IMR-90 (cell line): Measurements from ENCODE around the gene LRFN5. TPM values are rescaled to one million over a fixed set of nuclear protein-coding genes. Genes with fewer than 3 reads are reported as not detected.

Experiments used
- ATAC-seq: fragments of 200-7000 bp; cut with Tn5 transposase; 2 replicates; pipeline ENCODE4 v1.9.1; 2020; ENCODE audit warnings: low read depth, mild to moderate bottlenecking, moderate library complexity
- BruUV-seq: library from RNA; stranded (reverse); fragments of 400-500 nt; replicated peaks from 2 replicates; lab custom pipeline; 2021; lab: Mats Ljungman, UMichigan
- CTCF ChIA-PET: fragments of 300-600 bp; formaldehyde crosslinking; extraction: SDS; loops from one replicate; lab custom pipeline; 2021; ENCODE audit warnings: antibody characterized with exemption; lab: Yijun Ruan, JAX
- POLR2A ChIA-PET: fragments of 300-600 bp; sonication (Branson Sonifier 250); formaldehyde crosslinking; loops from one replicate; lab custom pipeline; 2022; ENCODE audit warnings: antibody characterized with exemption; ENCODE audit not compliant: unreplicated experiment; lab: Charles Lee
- DNase-seq: peaks from one replicate; pipeline ENCODE4 v3.0.0; 2013
- H2AFZ ChIP-seq: replicated peaks from 2 replicates; pipeline ENCODE3; 2013; ENCODE audit warnings: low read length, mild to moderate bottlenecking; ENCODE audit not compliant: poor library complexity
- H2AK5ac ChIP-seq: 2 replicates; pipeline ENCODE4 v1.6.1; 2013; ENCODE audit warnings: low read depth, low read length, inconsistent platforms
- H2AK9ac ChIP-seq: replicated peaks from 2 replicates; pipeline ENCODE3; 2013; ENCODE audit warnings: mild to moderate bottlenecking, low read depth, low read length, moderate library complexity; ENCODE audit not compliant: poor library complexity
- H2BK120ac ChIP-seq: 2 replicates; pipeline ENCODE4 v1.6.1; 2013; ENCODE audit warnings: low read depth, low read length, inconsistent platforms
- H2BK15ac ChIP-seq: 3 replicates; pipeline ENCODE4 v1.6.1; 2013; ENCODE audit warnings: low read depth, low read length, inconsistent platforms
- H2BK20ac ChIP-seq: 2 replicates; pipeline ENCODE4 v1.6.1; 2013; ENCODE audit warnings: low read depth, mild to moderate bottlenecking, inconsistent platforms, low read length, moderate library complexity
- H2BK5ac ChIP-seq: 2 replicates; pipeline ENCODE4 v1.6.1; 2013; ENCODE audit warnings: mild to moderate bottlenecking, low read depth, low read length, inconsistent platforms; ENCODE audit not compliant: poor library complexity, severe bottlenecking
- H3K14ac ChIP-seq: replicated peaks from 2 replicates; pipeline ENCODE4 v1.6.1; 2013; ENCODE audit warnings: low read depth, low read length, inconsistent platforms
- H3K18ac ChIP-seq: 2 replicates; pipeline ENCODE4 v1.6.1; 2013; ENCODE audit warnings: low read depth, low read length, control low read depth
- H3K23ac ChIP-seq: 2 replicates; pipeline ENCODE4 v1.6.1; 2013; ENCODE audit warnings: low read depth, low read length, inconsistent platforms
- H3K27ac ChIP-seq: 2 replicates; pipeline ENCODE4 v1.5.1; 2013; ENCODE audit warnings: mild to moderate bottlenecking, control low read depth, low read length; ENCODE audit not compliant: insufficient read depth
- H3K27me3 ChIP-seq: 2 replicates; pipeline ENCODE4 v1.6.1; 2013; ENCODE audit warnings: low read length; ENCODE audit not compliant: control insufficient read depth, insufficient read depth
- H3K36me3 ChIP-seq: 2 replicates; pipeline ENCODE4 v1.6.1; 2013; ENCODE audit warnings: low read length, mixed read lengths; ENCODE audit not compliant: control insufficient read depth, insufficient read depth
- H3K4ac ChIP-seq: 2 replicates; pipeline ENCODE4 v1.6.1; 2013; ENCODE audit warnings: low read depth, low read length, inconsistent platforms
- H3K4me1 ChIP-seq: 2 replicates; pipeline ENCODE4 v1.6.1; 2013; ENCODE audit warnings: low read length, mixed read lengths; ENCODE audit not compliant: control insufficient read depth, insufficient read depth
- H3K4me2 ChIP-seq: 2 replicates; pipeline ENCODE4 v1.6.1; 2013; ENCODE audit warnings: low read depth, mild to moderate bottlenecking, control low read depth, low read length, moderate library complexity
- H3K4me3 ChIP-seq: 2 replicates; pipeline ENCODE4 v1.5.1; 2013; ENCODE audit warnings: low read depth, mild to moderate bottlenecking, control low read depth, low read length, moderate library complexity; ENCODE audit not compliant: insufficient read depth
- H3K56ac ChIP-seq: 2 replicates; pipeline ENCODE4 v1.6.1; 2013; ENCODE audit warnings: low read length, inconsistent platforms; ENCODE audit not compliant: insufficient read depth; ENCODE audit errors: extremely low read depth
- H3K79me1 ChIP-seq, 2 experiments: 2 replicates each; pipeline ENCODE4 v1.6.1; 2013; ENCODE audit warnings: low read length in 2 of 2, inconsistent platforms in 1 of 2, low read depth in 1 of 2
- H3K9ac ChIP-seq: 2 replicates; pipeline ENCODE4 v1.6.1; 2013; ENCODE audit warnings: low read depth, low read length, control low read depth
- H3K9me1 ChIP-seq: 2 replicates; pipeline ENCODE4 v1.6.1; 2013; ENCODE audit warnings: low read length, inconsistent platforms; ENCODE audit not compliant: insufficient read depth
- H3K9me3 ChIP-seq: 2 replicates; pipeline ENCODE4 v1.6.1; 2013; ENCODE audit warnings: low read length; ENCODE audit not compliant: control insufficient read depth, insufficient read depth
- H4K20me1 ChIP-seq: 2 replicates; pipeline ENCODE4 v1.6.1; 2013; ENCODE audit warnings: low read length, inconsistent platforms; ENCODE audit not compliant: insufficient read depth
- H4K5ac ChIP-seq: 2 replicates; pipeline ENCODE4 v1.6.1; 2013; ENCODE audit warnings: mild to moderate bottlenecking, low read depth, low read length, control low read depth
- H4K8ac ChIP-seq, 2 experiments: 2 replicates each; pipeline ENCODE4 v1.6.1; 2013; ENCODE audit warnings: low read depth in 2 of 2, low read length in 2 of 2, control low read depth in 1 of 2, inconsistent platforms in 1 of 2
- H4K91ac ChIP-seq: 2 replicates; pipeline ENCODE4 v1.6.1; 2013; ENCODE audit warnings: low read depth, low read length, inconsistent platforms; ENCODE audit not compliant: insufficient read depth
- BHLHE40 ChIP-seq: fragments of 150-350 bp; IDR thresholded peaks from 2 replicates; pipeline ENCODE4 v1.6.1; 2016; ENCODE audit warnings: mild to moderate bottlenecking, low read depth, low read length
- CEBPB ChIP-seq: IDR thresholded peaks from 2 replicates; pipeline ENCODE4 v1.6.1; 2012; ENCODE audit warnings: low read depth, low read length, improper control_type of control experiment
- CHD1 ChIP-seq: IDR thresholded peaks from 2 replicates; pipeline ENCODE4 v1.6.1; 2012; ENCODE audit warnings: low read depth, low read length, improper control_type of control experiment
- CTCF ChIP-seq: conservative IDR thresholded peaks from 2 replicates; pipeline ENCODE4 v1.5.1; 2012; ENCODE audit warnings: mild to moderate bottlenecking, low read depth, low read length, improper control_type of control experiment
- ELK1 ChIP-seq: fragments of 150-350 bp; IDR thresholded peaks from 2 replicates; pipeline ENCODE4 v1.6.1; 2016; ENCODE audit warnings: low read depth, mild to moderate bottlenecking, low read length, moderate library complexity, borderline replicate concordance
- FOS ChIP-seq: fragments of 150-350 bp; IDR thresholded peaks from 2 replicates; pipeline ENCODE4 v1.6.1; 2016; ENCODE audit warnings: low read depth, low read length
- MAFK ChIP-seq: IDR thresholded peaks from 2 replicates; pipeline ENCODE4 v1.6.1; 2012; ENCODE audit warnings: low read depth, low read length, improper control_type of control experiment
- MAZ ChIP-seq: IDR thresholded peaks from 2 replicates; pipeline ENCODE4 v1.6.1; 2012; ENCODE audit warnings: low read depth, mild to moderate bottlenecking, low read length, improper control_type of control experiment, moderate library complexity, borderline replicate concordance
- MXI1 ChIP-seq: IDR thresholded peaks from 2 replicates; pipeline ENCODE4 v1.6.1; 2012; ENCODE audit warnings: low read depth, mild to moderate bottlenecking, low read length, moderate library complexity, borderline replicate concordance
- NFE2L2 ChIP-seq: fragments of 150-350 bp; IDR thresholded peaks from 2 replicates; pipeline ENCODE4 v1.6.1; 2016; ENCODE audit warnings: low read depth, mild to moderate bottlenecking, low read length
- POLR2A ChIP-seq: IDR thresholded peaks from 2 replicates; pipeline ENCODE4 v1.6.1; 2012; ENCODE audit warnings: mild to moderate bottlenecking, low read depth, low read length
- RAD21 ChIP-seq: IDR thresholded peaks from 2 replicates; pipeline ENCODE4 v1.6.1; 2012; ENCODE audit warnings: low read length, improper control_type of control experiment
- RCOR1 ChIP-seq: IDR thresholded peaks from 2 replicates; pipeline ENCODE4 v1.6.1; 2012; ENCODE audit warnings: mild to moderate bottlenecking, low read length, improper control_type of control experiment; ENCODE audit not compliant: insufficient replicate concordance
- RFX5 ChIP-seq: IDR thresholded peaks from 2 replicates; pipeline ENCODE4 v1.8.0; 2012; ENCODE audit warnings: low read depth, mild to moderate bottlenecking, low read length, moderate library complexity
- SMC3 ChIP-seq: fragments of 150-350 bp; IDR thresholded peaks from 2 replicates; pipeline ENCODE4 v1.6.1; 2016; ENCODE audit warnings: low read depth, mild to moderate bottlenecking, antibody characterized with exemption, low read length, moderate library complexity
- USF2 ChIP-seq: fragments of 150-350 bp; IDR thresholded peaks from 2 replicates; pipeline ENCODE4 v1.6.1; 2017; ENCODE audit warnings: mild to moderate bottlenecking, antibody characterized with exemption, low read length, low read depth
- WGBS, 2 experiments: methylation state at CpG; one replicate each; pipeline versions ENCODE4 v1.1.5 to v1.1.7; 2013; ENCODE audit warnings: missing lambda C conversion rate in 2 of 2; ENCODE audit not compliant: insufficient read length in 1 of 2; ENCODE audit errors: extremely low coverage in 2 of 2; 5-methylcytosine and 5-hydroxymethylcytosine counted together
- dilution Hi-C: fragments of 300-500 bp; cut with HindIII; formaldehyde crosslinking; loops from one replicate; pipeline ENCODE4 v1.14.3; 2018; ENCODE audit warnings: low sequenced_read_pairs; ENCODE audit not compliant: unreplicated experiment
- in situ Hi-C: fragments of 300-500 bp; cut with MboI; formaldehyde crosslinking; loops from 3 replicates; pipeline ENCODE4 v1.14.3; 2019; ENCODE audit warnings: low sequenced_read_pairs, inconsistent platforms, mixed read lengths
- intact Hi-C: fragments of 100-400 bp; cut with micrococcal nuclease; formaldehyde crosslinking; loops from 2 replicates; pipeline ENCODE4 v1.10.0; 2022
- polyA plus RNA-seq, 3 experiments: library from polyadenylated mRNA; depleted of rRNA; stranded (reverse); fragments of >200 nt; gene quantifications; 2 replicates each; pipeline ENCODE4 v1.2.3, GENCODE V29; 2012; ENCODE audit warnings: low replicate concordance in 1 of 3
- total RNA-seq: library from RNA; depleted of rRNA; stranded (reverse); fragments of >200 nt; gene quantifications from 2 replicates; pipeline ENCODE4 v1.2.3, GENCODE V29; 2012

Gene LRFN5
- total and polyA plus RNA-seq, 2 of the 4 experiments (the other 2 are of a cell fraction) = 1.8 to 3.6 TPM

- CTCF ChIA-PET = no interaction called here
Observed at GRCh38 chr14:41891624-41892023, 284.9 kb downstream of the LRFN5 start.

More at GRCh38 chr14:41891624-41892023, 284.9 kb downstream of the LRFN5 start:
- no peak for ATAC-seq
- no TSS peak for BruUV-seq
- intact Hi-C loops (no loop called here), dilution Hi-C loops (no loop called here), in situ Hi-C loops (no loop called here)
- Histone ChIP-seq H4K20me1 (no peaks in the 10 kb centered on the region), H2BK5ac (no peak overlapping the region), H2BK15ac (no peak overlapping the region), H2AK9ac (no peak overlapping the region), H2BK20ac (no peak overlapping the region), H4K5ac (no peak overlapping the region), H3K4me3 (no peak overlapping the region), H3K56ac (no peak overlapping the region), H3K36me3 (no peaks in the 10 kb centered on the region), H2BK120ac (no peak overlapping the region), H4K91ac (no peak overlapping the region), H3K9ac (no peak overlapping the region), H3K4ac (no peak overlapping the region), H3K14ac (no peak overlapping the region), H3K27me3 (no peaks in the 10 kb centered on the region), H3K23ac (no peak overlapping the region), H3K4me2 (no peak overlapping the region), H3K4me1 (no peaks in the 10 kb centered on the region), H3K27ac (no peak overlapping the region), H3K9me3 (peaks cover 2% of the 10 kb centered on the region; the same call in 1 of the 2 replicates), H3K18ac (no peak overlapping the region), H2AK5ac (no peak overlapping the region), H4K8ac (no peak overlapping the region), H3K79me1 (no peaks in the 10 kb centered on the region), H2AFZ (no peak overlapping the region), H3K9me1 (no peaks in the 10 kb centered on the region)
- POLR2A ChIA-PET = no interaction called here
- TF ChIP-seq MAFK = no peak
- no peak for TF ChIP-seq CEBPB
- TF ChIP-seq USF2 = no peak
- no peak for TF ChIP-seq ELK1
- TF ChIP-seq CTCF = no peak
- no peak for TF ChIP-seq RAD21
- no peak for TF ChIP-seq FOS
- no peak for TF ChIP-seq POLR2A
- no peak for TF ChIP-seq RCOR1
- TF ChIP-seq NFE2L2 = no peak
- no peak for TF ChIP-seq RFX5
- no peak for TF ChIP-seq SMC3
- no peak for TF ChIP-seq MAZ
- no peak for TF ChIP-seq BHLHE40
- no peak for TF ChIP-seq CHD1
- TF ChIP-seq MXI1 = no peak
- WGBS, 2 experiments = 100% methylated on average over 2 of the region's 8 CpGs; no CpG with 5 or more reads in 1 of the 2 experiments
- DNase-seq = no peak
